Lower leg skin (tissue), 3 donors: Measurements from ENCODE around the gene AGMAT.

Source experiments
- CTCF ChIP-seq, 3 donors: fragments of 450-650 bp; IDR thresholded peaks; one replicate each; pipeline ENCODE4 v1.5.1; 2016; ENCODE audit warnings: antibody characterized with exemption in 3 of 3, mild to moderate bottlenecking in 3 of 3, moderate library complexity in 2 of 3
- POLR2A ChIP-seq, 2 donors: fragments of 450-650 bp; IDR thresholded peaks; one replicate each; pipeline ENCODE4 v1.6.1; 2016 to 2017; ENCODE audit warnings: antibody characterized with exemption in 2 of 2, mild to moderate bottlenecking in 1 of 2, moderate library complexity in 1 of 2

GRCh38 chr1:15603050-15603965 is 18.5 kb upstream of the AGMAT start:
- TF ChIP-seq CTCF (IDR thresholded peaks at IDR 0.05) = no peak
- peak in 1 of 2 donors; percentile 2 for TF ChIP-seq POLR2A (IDR thresholded peaks at IDR 0.05)
